ENCODE results near the gene ZNF750.
"Not testable (repeated sequence)": the region's sequence is repeated elsewhere in the genome, so short reads cannot be mapped to it uniquely, and the experiment has no call there.

The ZNF750 gene

DNA sequence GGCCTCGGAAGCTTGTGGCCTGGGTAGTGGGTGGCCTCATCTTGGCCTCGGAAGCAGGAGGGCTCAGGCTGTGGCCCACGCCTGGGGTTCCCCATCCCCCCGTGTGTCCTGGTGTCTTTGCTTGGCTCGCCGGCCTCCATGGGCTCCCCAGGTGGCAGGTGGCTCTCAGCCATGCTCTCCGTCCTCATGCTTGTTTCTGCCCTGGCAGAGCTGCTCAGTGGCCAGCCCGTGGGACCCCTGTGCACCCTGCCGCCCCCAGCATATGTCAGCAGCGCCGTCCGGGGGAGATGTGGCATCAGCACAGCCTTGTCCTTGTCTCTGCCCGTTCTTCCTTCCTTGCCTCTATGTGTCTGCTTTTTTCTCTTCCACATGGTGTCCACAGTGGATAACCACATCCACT lies 49.4 kb downstream of the ZNF750 start:
- no peak for DNase-seq

DNA sequence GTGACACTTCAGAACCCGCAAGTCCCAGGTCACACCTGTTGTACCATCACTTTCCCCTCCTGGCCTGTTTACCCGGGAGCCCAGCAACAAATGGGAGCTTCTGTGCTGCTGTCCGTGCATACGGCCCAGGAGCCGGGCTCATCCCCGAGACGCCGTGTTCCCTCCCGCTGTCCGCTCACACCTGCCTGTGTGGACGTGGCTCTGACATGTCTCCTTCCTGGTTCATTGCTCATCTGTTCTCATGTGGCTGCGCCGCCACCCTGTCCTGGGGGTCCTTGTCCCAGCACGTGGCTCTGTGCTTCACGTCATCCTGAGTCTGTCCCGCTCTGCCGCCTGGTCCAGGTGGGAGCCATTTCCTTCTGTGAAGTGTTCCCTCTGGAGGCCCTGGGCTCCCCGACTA lies 50.0 kb downstream of the ZNF750 start:
- DNase-seq = no peak

DNA sequence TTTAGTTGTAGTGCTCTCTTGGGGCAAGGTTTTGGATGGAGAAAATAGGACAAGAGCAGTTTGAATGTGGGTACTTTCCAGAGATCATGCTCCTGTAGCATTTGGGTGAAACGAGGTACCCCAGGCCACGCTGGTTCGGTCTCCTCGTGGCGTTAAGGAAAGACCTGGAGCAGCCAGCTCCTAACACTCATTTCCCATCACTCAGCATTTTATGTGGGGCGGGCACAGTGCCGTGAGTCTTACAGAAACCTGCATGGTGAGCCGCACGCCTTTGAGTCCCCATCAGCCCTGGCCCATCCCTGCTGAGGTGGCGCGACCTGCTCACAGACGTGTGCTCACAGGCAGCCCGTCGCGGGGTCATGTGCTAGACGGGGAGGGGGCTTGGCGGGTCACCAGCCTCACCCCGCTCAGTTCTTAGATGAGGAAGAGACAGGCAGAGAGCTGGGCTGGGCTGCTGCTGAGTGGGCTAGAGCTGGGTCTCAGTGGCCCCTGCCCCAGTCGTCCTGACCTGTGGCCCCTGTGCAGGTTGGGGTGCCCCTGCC lies 50.7 kb downstream of the ZNF750 start:
- no peak for DNase-seq

DNA sequence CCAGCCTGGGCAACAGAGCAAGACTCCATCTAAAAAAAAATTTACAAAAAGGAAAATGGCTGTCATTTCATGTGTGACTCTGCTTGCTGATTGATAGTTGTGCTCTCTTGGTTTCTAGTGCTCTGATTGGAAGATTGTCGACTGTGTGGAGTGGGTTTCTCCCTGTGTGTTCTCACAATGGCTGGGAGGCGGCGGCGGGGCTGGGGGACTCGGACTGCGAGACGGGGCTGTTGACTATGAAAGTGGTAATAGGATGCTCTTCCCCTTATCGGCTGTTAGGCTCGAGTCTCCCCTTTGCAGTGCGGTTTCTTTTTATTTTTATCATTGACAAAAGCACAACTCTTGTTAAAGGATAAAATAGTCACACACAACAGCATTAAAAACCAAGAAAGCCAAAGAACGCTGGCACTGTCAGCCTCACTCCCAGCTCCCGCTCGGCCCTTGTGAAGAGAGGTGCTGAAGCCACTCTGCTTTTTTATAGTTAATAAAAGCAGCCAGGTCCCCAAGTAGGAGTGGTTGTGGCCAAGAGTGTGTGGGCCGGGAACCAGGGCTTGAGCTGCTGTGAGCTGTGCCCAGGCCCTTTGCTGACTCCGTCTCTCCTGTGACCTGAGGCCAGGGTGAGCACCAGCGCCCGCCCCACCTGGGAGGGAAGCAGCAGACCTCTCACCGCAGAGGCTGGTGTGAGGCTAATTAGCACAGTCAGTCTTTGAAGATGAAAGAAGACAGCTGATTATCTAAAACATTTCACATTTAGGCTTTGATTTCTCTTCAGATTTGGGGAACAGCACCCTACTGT lies 51.4 kb downstream of the ZNF750 start:
- no peak for DNase-seq

DNA sequence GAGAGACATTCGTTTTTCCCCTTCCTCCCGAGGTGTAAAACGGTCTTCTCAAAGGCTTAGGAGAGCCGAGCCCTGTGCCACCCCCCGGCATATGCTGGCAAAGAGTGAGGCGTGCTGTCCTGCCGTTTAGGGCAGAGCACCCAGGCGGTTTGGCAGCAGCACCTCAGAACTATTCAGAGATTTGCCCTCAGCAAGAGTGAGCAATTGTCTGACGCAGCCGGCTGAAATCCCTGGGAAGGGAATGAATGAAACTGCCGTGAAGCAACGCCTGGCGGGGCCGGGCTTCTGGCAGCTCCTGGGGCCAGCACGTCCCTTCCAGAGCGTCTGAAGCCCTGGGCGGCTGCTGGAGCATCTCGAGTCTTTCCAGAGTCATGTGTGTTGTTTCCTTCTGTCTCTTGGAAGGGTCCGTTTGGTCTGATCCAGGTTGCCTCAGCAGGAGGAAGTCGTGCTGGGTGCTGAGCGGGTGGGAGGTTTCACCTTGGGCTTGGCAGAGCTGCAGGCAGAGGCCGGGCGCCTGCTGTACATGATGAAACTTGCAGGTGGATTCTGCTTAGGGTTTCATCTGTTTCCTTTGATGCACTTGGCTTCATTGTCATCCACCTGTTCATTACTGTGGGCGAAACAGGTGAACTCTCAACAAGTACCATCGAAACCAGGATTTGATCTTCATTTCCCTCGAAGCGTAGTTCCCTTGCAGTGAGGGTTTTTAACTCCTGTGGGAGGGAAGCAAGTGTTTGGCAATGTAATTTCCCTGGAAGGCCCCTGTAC lies 52.6 kb downstream of the ZNF750 start:
- no peak for DNase-seq

DNA sequence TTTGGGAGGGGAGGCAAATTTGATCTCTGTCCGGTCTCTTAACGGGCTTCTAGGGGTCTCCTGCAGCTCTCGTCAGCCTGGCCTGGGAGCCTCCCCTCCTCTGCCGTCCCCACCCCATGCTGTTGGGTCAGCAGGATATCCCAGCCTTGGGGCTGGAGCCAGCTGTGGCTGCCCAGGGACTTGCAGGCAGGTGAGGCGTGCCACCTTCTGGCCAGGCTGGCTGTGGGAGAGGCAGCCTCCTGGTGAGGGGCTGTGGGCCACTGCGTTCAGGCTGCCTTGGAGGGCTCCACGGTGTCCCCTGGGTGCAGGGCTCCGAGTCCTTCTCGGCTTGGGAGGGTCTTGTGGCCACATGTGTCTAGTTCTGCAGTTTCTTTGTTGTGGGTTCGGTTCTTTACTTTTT lies 53.4 kb downstream of the ZNF750 start:
- no peak for DNase-seq

DNA sequence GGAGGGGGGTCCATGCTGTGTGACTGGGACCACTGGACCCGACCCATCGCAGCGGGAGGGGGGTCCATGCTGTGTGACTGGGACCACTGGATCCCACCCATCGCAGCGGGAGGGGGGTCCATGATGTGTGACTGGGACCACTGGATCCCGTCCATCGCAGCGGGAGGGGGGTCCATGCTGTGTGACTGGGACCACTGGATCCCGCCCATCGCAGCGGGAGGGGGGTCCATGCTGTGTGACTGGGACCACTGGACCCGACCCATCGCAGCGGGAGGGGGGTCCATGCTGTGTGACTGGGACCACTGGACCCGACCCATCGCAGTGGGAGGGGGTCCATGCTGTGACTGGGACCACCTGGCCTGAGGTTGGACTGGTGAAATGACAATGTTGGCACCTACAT lies 54.2 kb downstream of the ZNF750 start:
- not testable (repeated sequence) for DNase-seq

DNA sequence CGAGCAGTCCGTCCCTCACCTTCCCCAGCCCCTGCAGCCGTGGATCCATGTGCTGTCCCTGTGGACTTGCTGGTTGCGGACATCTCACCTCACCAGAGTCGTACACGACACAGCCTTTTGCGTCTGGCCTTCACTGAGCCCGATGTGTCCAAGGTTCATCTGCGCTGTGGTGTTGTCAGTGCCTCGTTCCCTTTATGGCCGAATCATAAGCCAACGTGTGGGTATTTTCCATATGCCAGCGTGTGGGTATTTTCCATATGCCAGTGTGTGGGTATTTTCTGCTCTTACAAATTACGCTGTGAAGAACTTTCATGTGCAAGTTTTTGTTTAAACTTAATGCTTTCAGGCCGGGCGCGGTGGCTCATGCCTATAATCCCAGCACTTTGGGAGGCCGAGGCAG lies 56.3 kb downstream of the ZNF750 start:
- no peak for DNase-seq

DNA sequence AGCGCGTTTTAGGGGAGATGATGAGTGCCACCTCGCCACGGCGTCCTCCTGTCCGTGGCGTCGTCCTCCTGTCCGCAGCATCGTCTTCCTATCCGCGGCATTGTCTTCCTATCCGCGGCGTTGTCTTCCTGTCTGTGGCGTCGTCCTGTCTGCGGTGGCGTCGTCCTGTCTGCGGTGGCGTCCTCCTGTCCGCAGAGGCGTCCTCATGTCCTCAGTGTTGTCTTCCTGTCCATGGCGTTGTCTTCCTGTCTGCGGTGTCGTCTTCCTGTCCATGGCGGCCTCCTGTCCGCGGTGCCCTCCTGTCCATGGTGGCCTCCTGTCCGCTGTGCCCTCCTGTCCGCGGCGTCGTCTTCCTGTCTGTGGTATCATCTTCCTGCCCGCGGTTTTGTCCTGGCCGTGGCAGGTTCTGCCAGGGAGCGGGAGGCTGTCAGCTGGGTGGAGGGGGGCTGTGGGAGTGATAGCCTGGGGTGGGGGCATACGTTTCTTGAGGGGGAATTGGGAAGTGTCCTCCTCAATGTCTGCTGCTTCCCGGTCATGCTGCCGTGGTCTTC lies 57.1 kb downstream of the ZNF750 start:
- DNase-seq = peak; percentile 8

DNA sequence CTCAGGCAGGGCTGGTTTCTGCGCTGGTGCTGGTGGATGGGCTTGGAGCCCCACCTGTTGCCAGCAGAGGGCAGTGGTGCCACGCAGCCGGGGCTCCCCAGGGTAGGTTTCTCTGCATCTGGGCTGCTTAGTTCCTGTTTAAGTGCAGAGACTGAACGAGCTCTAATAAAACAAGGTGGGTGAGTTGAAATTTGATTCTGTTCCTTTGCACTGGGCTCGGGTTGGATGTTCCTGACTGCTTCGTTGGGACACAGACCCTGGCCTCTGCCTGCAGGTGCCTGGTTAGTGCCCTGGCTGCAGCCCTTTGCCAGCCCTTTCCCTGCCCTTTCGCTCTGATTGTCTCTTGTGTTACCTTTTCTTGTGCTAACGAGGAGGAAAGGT lies 57.9 kb downstream of the ZNF750 start:
- peak; percentile 86 for DNase-seq

DNA sequence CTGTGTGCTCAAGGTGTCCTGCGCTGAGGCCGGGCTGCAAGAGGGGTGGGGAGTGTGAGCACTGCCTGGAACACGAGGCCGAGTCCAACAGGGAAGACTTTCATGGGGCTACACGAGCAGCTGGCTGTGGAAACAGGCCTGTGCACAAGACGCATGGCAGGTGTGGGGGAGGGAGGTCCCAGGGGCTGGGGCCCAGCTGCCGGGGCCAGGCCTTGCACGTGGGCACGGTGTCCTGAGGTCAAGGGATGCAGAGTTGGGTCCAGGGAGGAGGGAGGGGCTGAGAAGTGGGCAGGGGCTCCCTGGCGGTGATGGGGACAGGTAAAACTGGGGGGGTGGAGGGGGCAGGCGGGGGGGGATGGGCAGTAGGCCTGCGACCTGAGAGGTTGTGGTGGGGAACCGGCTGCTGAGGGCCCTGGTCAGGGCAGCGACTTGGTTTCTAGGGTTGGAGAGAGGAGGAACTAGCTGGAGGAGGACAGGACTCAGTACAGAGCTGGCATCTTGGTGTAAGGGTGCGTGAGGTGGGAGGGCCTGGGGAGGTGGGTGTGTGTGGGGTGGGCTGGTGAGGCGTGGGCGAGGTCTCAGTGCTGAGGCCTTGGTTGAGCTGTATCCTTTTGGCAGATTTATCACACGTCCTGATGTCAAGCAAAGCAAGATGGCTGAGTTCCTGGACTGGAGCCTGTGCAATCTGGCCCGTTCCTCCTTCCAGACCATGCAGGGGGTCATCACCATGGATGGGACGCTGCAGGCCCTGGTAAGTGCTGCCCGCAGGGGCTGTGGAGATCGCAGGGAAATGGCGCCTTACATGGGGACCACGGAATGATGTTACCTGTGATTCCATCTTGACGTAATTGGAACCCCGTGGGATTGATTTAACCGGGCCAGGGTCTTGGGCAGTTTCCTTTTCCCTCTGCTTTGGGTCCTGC lies 58.6 kb downstream of the ZNF750 start:
- DNase-seq = no peak

DNA sequence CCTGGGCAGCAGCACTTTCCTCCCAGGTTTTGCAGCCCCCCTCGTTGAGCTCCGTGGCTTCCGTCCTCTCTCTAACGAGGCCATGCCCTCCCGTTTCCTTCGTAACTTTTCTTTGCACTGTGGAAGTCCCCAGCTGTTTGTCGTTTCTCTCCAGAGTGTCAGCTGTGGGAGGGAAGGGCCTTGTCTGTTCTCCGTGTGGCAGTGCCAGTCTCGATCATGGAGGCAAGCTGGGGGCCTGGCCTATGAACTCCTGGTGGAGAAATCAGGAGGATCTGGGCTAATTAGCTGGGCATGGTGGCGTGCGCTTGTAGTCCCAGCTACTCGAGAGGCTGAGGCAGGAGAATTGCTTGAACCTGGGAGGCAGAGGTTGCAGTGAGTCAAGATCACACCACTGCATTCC lies 59.6 kb downstream of the ZNF750 start:
- no peak for DNase-seq

DNA sequence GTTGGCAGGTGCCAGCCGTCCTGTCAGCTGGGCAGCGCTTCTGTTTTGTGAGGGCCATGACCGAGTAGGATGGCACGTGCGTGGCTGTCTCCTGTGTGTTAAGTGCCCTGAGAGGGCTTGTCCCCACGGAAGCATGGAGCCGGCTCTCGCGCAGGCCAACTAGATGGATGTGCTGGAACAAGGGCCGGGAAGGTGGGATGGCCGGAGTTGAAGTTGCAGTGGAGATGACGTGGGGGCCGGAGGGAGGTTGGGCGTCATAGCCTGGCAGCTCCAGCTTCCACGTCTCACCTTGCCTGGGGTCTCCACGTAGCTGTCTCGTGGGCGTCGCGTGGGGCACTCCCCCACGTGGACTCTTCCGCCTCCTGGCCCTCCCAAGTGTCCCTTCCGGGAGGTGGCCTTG lies 60.3 kb downstream of the ZNF750 start:
- no peak for DNase-seq
